Activated naive CD8-positive, alpha-beta T cell treated with anti-CD3 and anti-CD28 coated beads for 36 hours (primary cell): ENCODE data around the gene TCEANC. TPM values are rescaled to one million over a fixed set of nuclear protein-coding genes. Genes with fewer than 3 reads are reported as not detected.

ENCODE experiments used
- DNase-seq: peaks from one replicate; pipeline ENCODE4 v3.0.0; 2021
- H3K27ac Mint-ChIP-seq: one replicate; pipeline ENCODE4 v1.8.0; 2022; ENCODE audit warnings: mild to moderate bottlenecking, moderate library complexity, mixed read lengths
- H3K27me3 Mint-ChIP-seq: one replicate; pipeline ENCODE4 v1.8.0; 2022; ENCODE audit warnings: mild to moderate bottlenecking, mixed read lengths
- H3K36me3 Mint-ChIP-seq: one replicate; pipeline ENCODE4 v1.8.0; 2021; ENCODE audit warnings: mild to moderate bottlenecking, mixed read lengths
- H3K4me1 Mint-ChIP-seq: one replicate; pipeline ENCODE4 v1.8.0; 2021; ENCODE audit warnings: mixed read lengths
- H3K4me3 Mint-ChIP-seq: one replicate; pipeline ENCODE4 v1.8.0; 2022; ENCODE audit warnings: mild to moderate bottlenecking, moderate library complexity, mixed read lengths
- H3K9me3 Mint-ChIP-seq: one replicate; pipeline ENCODE4 v1.8.0; 2022; ENCODE audit warnings: mixed read lengths
- total RNA-seq, 2 experiments: library from RNA; stranded (reverse); gene quantifications; one replicate each; pipeline ENCODE4 v1.2.3, GENCODE V29; 2021

Gene TCEANC
- total RNA-seq, 2 experiments from 2014 or later: 0.84 to 0.89 TPM

DNA sequence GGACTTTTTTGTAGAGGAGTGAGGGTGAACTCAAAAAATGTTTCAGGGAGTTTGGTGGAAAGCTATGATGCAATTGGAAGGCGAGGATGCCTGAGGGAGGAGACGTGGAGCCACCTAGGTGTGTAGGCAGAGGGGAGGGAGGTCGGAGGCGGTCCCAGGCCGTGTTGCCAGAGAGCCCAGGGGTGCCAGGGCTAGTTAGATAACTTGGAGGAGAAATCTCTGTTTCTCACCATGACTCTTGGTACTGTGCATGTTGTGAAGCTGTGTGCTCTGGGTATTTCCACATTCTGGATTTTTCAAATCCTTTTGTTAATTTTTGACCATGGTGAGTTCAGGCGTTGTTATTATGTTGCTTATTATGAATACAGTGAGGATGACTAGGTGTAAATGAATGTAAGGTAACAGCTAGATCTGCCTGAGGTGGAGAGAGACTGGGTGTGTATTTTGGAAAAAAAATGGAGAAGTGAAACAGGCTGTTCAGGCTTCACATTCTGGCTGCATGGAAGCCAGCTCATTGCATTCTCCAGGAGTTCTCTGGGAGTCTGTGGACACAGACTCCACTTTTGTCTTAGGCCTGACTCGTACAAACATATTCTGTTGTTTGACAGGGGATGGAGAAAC lies 40.5 kb downstream of the TCEANC start:
- peaks cover 18% of the 10 kb centered on the region for H3K36me3 Mint-ChIP-seq
- H3K9me3 Mint-ChIP-seq: no peaks in the 10 kb centered on the region
- peak overlapping the region; percentile 15 for H3K27ac Mint-ChIP-seq
- peaks cover 54% of the 10 kb centered on the region for H3K4me1 Mint-ChIP-seq
- no peak for DNase-seq
- no peak overlapping the region for H3K4me3 Mint-ChIP-seq
- no peaks in the 10 kb centered on the region for H3K27me3 Mint-ChIP-seq

DNA sequence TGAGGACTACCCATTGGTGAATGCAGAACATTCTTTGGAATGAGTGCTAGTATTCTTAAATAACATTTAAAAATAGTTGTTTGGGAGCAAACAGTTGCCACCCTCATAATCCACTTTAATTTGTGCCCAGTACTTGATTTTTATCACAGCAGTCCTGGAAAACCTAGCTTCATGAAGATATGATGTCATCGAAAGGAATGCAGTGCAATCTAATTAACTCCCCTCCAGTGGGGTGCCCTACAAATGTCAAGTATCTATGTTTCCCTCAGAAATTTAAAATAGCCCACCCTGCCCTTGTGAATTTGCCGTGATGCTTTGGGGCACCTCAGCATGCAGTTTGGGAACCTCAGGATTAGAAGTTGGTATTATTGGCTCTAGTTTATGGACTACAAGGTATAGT lies 41.4 kb downstream of the TCEANC start:
- H3K4me3 Mint-ChIP-seq: no peak overlapping the region
- no peak overlapping the region for H3K27ac Mint-ChIP-seq
- H3K36me3 Mint-ChIP-seq: peaks cover 22% of the 10 kb centered on the region
- no peak for DNase-seq
- H3K27me3 Mint-ChIP-seq: no peaks in the 10 kb centered on the region
- peaks cover 58% of the 10 kb centered on the region for H3K4me1 Mint-ChIP-seq
- no peaks in the 10 kb centered on the region for H3K9me3 Mint-ChIP-seq

DNA sequence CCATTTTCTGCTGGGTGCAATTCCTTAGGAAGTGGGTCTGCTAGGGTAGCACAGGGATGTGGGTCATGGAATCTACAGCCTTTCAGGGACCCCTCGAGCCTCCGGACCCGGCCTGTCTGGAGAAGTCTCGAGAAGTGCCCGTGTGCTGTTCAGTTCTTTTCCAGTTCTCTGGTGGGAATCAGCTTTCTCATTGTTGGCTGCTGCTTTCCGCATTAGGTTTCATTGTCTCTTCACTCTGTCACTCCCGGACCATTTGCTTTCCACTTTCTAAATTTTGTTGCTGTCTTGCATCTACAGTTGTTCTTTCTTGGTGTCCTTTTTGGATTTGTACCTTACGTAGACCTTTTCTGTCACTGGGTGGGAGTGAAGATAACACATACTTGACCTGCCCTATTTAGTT lies 42.0 kb downstream of the TCEANC start:
- peaks cover 60% of the 10 kb centered on the region for H3K4me1 Mint-ChIP-seq
- H3K27ac Mint-ChIP-seq: no peak overlapping the region
- H3K9me3 Mint-ChIP-seq: no peaks in the 10 kb centered on the region
- no peaks in the 10 kb centered on the region for H3K27me3 Mint-ChIP-seq
- no peak overlapping the region for H3K4me3 Mint-ChIP-seq
- H3K36me3 Mint-ChIP-seq: peaks cover 24% of the 10 kb centered on the region
- no peak for DNase-seq

DNA sequence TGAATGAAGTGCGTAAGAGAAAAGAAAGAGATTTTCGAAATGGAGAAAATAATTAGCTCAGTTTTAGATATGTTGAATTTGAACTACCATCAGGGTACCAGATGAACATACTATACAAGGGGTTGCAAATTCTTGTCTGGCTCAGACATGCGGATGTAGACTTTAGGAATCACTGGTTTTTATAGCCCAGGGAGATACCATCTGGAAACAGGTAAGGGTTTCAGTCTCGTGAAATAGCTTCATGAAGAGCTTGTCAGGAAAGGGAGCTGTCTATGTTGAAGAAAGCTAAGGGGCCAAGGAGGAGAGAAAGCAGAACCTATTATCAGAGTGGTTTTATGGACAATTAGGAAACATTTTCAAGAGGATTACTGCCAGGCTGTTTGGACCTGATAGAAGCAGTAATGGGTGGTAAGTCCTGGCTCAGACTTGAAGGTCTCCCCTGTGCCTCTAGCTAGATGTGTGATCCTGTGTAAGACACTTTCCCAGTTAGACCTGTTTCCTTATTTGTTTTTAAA lies 42.7 kb downstream of the TCEANC start:
- no peak overlapping the region for H3K27ac Mint-ChIP-seq
- no peaks in the 10 kb centered on the region for H3K27me3 Mint-ChIP-seq
- H3K4me3 Mint-ChIP-seq: no peak overlapping the region
- no peak for DNase-seq
- no peaks in the 10 kb centered on the region for H3K9me3 Mint-ChIP-seq
- H3K4me1 Mint-ChIP-seq: peaks cover 54% of the 10 kb centered on the region
- H3K36me3 Mint-ChIP-seq: peaks cover 19% of the 10 kb centered on the region

DNA sequence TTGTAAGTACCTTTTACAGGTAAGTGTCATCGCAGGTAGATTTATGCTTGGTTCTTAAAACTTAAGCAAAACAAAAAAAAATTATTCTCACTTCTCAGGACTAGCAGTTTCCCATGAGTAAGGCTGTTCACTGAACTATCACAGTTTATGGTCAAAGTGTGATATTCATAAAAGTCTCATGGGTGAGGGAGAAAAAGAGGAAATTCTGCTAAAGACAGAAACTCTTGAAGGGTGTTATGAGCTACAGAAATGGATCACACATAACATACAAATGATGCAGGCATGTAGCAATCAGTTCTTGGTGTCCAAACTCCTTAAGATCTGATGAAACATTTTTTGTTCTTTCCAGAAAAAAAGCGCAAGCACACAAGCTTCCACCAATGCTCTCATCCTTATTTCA lies 44.5 kb downstream of the TCEANC start:
- H3K4me3 Mint-ChIP-seq: no peak overlapping the region

DNA sequence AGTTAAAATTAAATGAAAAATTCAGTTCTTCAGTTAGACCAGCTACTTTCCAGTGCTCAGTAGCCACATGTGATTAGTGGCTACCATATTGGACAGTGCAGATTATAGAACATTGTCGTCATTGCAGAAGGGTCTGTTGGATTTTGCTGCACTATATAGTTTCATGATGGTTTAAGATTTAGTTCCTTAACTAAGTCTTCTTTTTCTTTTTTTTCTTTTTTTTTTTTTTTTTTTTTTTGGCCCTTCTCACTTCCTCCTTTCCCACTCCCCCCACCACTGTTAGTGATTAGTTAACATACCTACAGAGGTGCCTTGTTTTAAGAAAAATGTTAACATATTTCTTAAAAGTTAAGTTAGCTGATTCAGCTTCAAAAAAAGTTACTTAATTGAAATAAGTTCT lies 45.0 kb downstream of the TCEANC start:
- H3K36me3 Mint-ChIP-seq: peaks cover 26% of the 10 kb centered on the region
- DNase-seq: no peak
- no peaks in the 10 kb centered on the region for H3K27me3 Mint-ChIP-seq
- peaks cover 62% of the 10 kb centered on the region for H3K4me1 Mint-ChIP-seq
- H3K9me3 Mint-ChIP-seq: no peaks in the 10 kb centered on the region
- no peak overlapping the region for H3K27ac Mint-ChIP-seq
- no peak overlapping the region for H3K4me3 Mint-ChIP-seq

More for the DNA sequence above, 44.5 kb downstream of the TCEANC start:
- Mint-ChIP-seq H3K4me1 (peaks cover 62% of the 10 kb centered on the region), H3K27ac (peak overlapping the region; percentile 68), H3K36me3 (peaks cover 28% of the 10 kb centered on the region), H3K27me3 (no peaks in the 10 kb centered on the region), H3K9me3 (no peaks in the 10 kb centered on the region)
- DNase-seq: no peak

DNA sequence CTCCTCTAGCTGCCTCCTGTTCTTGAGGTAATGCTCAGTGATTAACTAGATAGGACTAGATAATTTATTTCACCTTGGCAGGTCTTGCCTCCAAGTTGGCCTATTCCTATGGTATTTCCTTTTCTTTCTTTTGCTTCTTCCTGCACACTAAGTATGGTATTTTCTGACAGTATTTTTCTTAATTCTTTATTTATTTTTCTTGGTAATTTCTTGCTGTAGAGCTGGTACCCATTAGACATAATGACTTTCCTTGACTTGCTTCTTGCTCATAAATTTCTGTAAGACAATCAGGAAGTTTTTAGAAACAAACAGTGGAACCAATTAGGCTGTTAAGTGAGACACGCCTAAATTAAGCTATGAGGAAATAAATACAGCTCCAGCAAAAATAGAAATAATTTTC lies 45.5 kb downstream of the TCEANC start:
- peaks cover 60% of the 10 kb centered on the region for H3K4me1 Mint-ChIP-seq
- no peak overlapping the region for H3K27ac Mint-ChIP-seq
- no peaks in the 10 kb centered on the region for H3K27me3 Mint-ChIP-seq
- H3K9me3 Mint-ChIP-seq: no peaks in the 10 kb centered on the region
- H3K4me3 Mint-ChIP-seq: no peak overlapping the region
- H3K36me3 Mint-ChIP-seq: peaks cover 26% of the 10 kb centered on the region
- DNase-seq: no peak

DNA sequence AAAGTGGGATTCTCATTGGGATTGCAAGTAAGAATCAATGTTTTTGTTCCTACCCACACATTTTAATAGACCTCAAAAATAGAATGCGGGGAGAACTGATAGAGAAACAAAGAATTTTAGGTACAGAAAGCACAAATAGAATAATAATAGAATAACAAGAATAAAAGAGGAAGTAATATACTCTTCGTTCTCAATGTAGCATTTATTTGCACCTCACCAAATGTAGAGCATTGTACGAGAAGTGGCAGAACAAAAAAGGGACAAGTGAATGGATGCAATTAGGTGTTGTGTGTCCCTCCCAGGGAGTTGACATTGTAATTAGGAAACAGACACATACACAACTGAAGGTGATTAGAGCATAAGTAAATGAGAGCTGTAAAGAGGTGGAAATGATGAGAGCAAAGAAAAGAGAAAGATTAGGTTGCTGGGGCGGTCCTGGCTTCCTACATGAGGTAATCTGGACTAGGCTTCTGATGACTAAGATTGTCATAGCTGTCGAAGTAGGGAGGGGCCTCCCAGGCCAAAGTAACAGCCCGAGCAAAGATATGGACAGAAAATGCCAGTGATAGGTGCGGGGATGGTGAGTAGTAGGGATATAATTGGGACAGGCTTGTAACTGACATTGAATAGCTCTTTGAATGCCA lies 46.4 kb downstream of the TCEANC start:
- DNase-seq: no peak
- no peak overlapping the region for H3K4me3 Mint-ChIP-seq
- H3K27ac Mint-ChIP-seq: no peak overlapping the region
- H3K36me3 Mint-ChIP-seq: peaks cover 28% of the 10 kb centered on the region
- H3K9me3 Mint-ChIP-seq: no peaks in the 10 kb centered on the region
- peaks cover 59% of the 10 kb centered on the region for H3K4me1 Mint-ChIP-seq
- H3K27me3 Mint-ChIP-seq: no peaks in the 10 kb centered on the region

DNA sequence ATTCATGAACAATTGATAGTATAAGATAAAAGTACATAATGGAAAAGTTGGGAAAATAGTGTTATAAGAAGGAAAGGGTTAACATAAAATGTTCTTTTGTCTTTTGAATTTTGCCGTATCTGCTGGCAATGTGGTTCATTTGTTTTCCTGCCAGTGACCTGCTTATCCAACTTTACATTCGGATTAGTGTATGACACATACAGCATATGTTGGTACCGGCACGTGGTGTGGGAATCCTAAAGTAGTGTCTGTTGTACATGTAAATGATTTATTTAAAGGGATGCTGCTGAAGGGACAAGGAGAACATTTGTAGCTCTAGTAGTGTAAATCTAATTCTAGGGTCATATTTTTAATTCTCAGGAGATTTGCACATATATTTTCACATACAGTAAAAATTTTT lies 47.4 kb downstream of the TCEANC start:
- peaks cover 24% of the 10 kb centered on the region for H3K36me3 Mint-ChIP-seq
- H3K4me1 Mint-ChIP-seq: peaks cover 52% of the 10 kb centered on the region
- no peak for DNase-seq
- no peak overlapping the region for H3K4me3 Mint-ChIP-seq
- no peak overlapping the region for H3K27ac Mint-ChIP-seq
- no peaks in the 10 kb centered on the region for H3K9me3 Mint-ChIP-seq
- H3K27me3 Mint-ChIP-seq: no peaks in the 10 kb centered on the region

DNA sequence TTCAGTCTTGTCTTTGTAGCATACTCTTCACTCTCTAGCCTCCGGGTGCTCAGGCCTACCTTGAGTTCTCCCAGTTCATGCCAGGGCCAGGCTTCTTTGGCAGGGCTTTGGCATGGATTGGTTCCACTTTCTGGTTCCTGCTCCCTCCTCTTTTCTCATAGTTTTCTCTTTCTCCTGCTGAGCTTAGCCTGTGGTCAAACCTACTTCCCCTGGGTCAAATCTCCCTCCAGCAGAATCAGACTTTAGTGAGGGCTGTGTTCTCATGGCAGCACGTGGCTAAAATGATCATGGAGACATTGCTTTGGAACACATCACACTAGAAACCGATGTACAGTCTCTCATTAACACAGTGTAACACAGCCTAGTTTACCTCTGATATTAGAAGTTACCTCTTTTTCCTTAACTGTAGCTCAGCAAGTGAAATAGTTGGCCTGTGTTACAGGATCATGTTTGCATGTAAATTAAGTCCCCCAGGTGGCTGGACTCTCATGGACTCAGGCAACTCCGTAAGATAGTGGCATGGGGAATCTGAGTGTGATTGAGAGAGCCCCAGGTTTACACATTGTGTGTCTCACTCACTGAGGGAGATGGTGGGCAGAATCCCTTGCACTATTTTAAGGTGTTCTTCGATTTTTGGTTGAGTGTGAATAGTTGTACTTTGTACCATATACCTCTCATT lies 49.3 kb downstream of the TCEANC start:
- Mint-ChIP-seq H3K27me3 (no peaks in the 10 kb centered on the region), H3K27ac (peak overlapping the region; percentile 58), H3K4me1 (peaks cover 47% of the 10 kb centered on the region), H3K9me3 (no peaks in the 10 kb centered on the region), H3K36me3 (peaks cover 27% of the 10 kb centered on the region), H3K4me3 (no peak overlapping the region)
- no peak for DNase-seq

DNA sequence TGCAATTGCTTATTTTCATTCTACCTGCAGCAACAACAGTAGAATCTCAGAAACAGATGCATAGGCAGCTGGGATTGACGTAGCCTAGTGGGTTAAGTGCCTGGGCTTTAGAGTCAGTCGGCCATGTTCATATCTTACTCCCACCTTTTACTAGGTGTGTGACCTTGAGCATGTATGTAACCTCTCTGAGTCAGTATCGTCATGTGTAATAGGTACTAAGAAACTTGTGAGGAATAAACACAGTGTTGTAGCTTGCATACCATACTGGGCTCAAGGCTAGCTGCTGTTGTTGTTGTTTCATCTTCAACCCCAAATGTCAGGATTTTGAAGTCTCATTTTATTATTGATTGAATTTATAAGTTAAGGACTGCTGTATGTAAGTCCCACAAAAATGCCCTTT lies 50.2 kb downstream of the TCEANC start:
- Mint-ChIP-seq H3K4me3 (no peak overlapping the region), H3K36me3 (peaks cover 31% of the 10 kb centered on the region), H3K9me3 (no peaks in the 10 kb centered on the region), H3K4me1 (peaks cover 42% of the 10 kb centered on the region), H3K27ac (no peak overlapping the region), H3K27me3 (no peaks in the 10 kb centered on the region)
- no peak for DNase-seq

DNA sequence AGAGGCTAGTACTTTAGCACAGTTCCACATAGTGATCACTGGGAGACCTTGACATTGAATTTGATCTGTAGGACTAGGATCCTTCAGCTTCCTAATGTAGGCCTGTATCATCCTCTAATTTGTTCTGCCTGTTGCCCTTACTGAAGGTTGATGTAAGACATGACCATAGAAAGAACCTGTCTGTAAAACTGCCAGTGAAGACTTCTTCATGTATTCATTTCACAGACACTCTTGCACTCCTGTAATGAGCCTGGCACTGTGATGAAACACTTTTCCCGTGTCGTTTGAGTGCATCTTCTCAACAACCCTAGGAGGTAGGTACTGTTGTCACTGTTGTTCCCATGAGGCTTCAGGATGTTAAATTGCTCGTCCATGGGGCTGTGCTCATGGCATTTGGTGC lies 50.6 kb downstream of the TCEANC start:
- DNase-seq: no peak
- Mint-ChIP-seq H3K9me3 (no peaks in the 10 kb centered on the region), H3K27me3 (no peaks in the 10 kb centered on the region), H3K27ac (peak overlapping the region; percentile 31), H3K4me1 (peaks cover 42% of the 10 kb centered on the region), H3K36me3 (peaks cover 35% of the 10 kb centered on the region), H3K4me3 (no peak overlapping the region)

DNA sequence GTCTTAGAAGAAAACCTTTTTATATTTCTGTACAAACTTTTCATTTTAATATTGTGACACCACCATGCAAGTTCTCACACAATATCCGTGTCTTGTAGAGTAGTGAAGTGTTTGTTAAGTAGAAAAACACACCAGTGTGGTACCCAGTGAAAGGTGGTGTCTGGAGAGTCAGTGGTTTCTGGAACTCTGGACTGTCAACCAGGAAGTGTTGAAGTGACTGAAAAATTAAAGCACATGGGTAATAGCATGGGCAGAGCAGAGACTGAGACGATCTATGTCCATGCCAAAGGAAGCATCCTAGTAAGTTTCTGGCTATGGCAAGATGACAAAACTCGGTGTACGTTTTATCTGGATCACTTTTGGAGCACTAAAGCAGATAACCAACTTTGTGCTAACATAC lies 58.2 kb downstream of the TCEANC start:
- Mint-ChIP-seq H3K9me3 (no peaks in the 10 kb centered on the region), H3K36me3 (peaks cover 31% of the 10 kb centered on the region), H3K4me3 (no peak overlapping the region), H3K27me3 (no peaks in the 10 kb centered on the region), H3K4me1 (peaks cover 4% of the 10 kb centered on the region), H3K27ac (peak overlapping the region; percentile 5)
- no peak for DNase-seq
